Activated CD8-positive, alpha-beta T cell treated with anti-CD3 and anti-CD28 coated beads for 36 hours (primary cell): ENCODE results near the gene TOMM5. TPM values are rescaled to one million over a fixed set of nuclear protein-coding genes. Genes with fewer than 3 reads are reported as not detected.

Experiments
- ATAC-seq: fragments of 200-7000 bp; cut with Tn5 transposase; one replicate; pipeline ENCODE4 v1.10.0; 2021; ENCODE audit warnings: mild to moderate bottlenecking, moderate library complexity
- CTCF ChIA-PET: fragments of 350-600 bp; sonication (Branson Sonifier 250); formaldehyde crosslinking; loops from one replicate; lab custom pipeline; 2021; ENCODE audit warnings: antibody characterized with exemption; lab: Charles Lee
- POLR2A ChIA-PET: fragments of 350-600 bp; sonication (Branson Sonifier 250); formaldehyde crosslinking; loops from one replicate; lab custom pipeline; 2021; ENCODE audit warnings: antibody characterized with exemption; lab: Charles Lee
- DNase-seq: peaks from one replicate; pipeline ENCODE4 v3.0.0-alpha.2; 2020
- H3K27ac Mint-ChIP-seq: one replicate; pipeline ENCODE4 v1.8.0; 2021; ENCODE audit warnings: mild to moderate bottlenecking, mixed read lengths
- H3K27me3 Mint-ChIP-seq: one replicate; pipeline ENCODE4 v1.8.0; 2021; ENCODE audit warnings: mixed read lengths
- H3K36me3 Mint-ChIP-seq: one replicate; pipeline ENCODE4 v1.8.0; 2021; ENCODE audit warnings: low read depth, mixed read lengths
- H3K4me1 Mint-ChIP-seq: one replicate; pipeline ENCODE4 v1.8.0; 2021; ENCODE audit warnings: low read depth, mixed read lengths
- H3K4me3 Mint-ChIP-seq: one replicate; pipeline ENCODE4 v1.8.0; 2021; ENCODE audit warnings: mild to moderate bottlenecking, moderate library complexity, mixed read lengths
- H3K9me3 Mint-ChIP-seq: one replicate; pipeline ENCODE4 v1.8.0; 2021; ENCODE audit warnings: mixed read lengths
- intact Hi-C: fragments of 100-400 bp; cut with micrococcal nuclease; formaldehyde crosslinking; loops from one replicate; pipeline ENCODE4 v1.10.0; 2022
- total RNA-seq, 2 experiments: library from RNA; stranded (reverse); gene quantifications; one replicate each; pipeline ENCODE4 v1.2.3, GENCODE V29; 2021
- TF ChIP-seq, protein P1 (sequence below): fragments of 200-600 bp; IDR thresholded peaks from one replicate; pipeline ENCODE4 v1.8.0; 2022; ENCODE audit warnings: antibody characterized with exemption, mild to moderate bottlenecking

TOMM5 gene
- total RNA-seq, 2 experiments from 2014 or later = 156 to 168 TPM

DNA sequence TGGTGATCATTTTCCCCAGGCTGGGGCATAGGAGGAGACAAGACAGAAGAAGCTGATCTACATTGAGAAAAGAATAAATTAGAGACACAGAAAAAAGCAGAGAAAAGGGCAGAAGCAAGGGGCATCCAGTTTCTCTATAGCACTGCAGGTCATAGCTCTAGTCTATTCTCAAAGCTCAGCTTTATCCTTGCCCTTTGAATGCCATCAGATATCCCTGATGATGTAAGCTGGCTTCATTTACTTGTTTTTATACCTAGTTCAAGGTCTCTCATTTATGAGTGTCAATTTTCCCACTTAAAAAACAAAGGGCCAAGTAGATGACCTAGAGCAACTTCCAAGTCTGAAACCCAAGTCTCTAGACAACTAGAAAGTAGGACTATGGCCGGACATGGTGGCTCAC, 48.9 kb downstream of the TOMM5 start:
- POLR2A ChIA-PET = no interaction called here
- Mint-ChIP-seq H3K4me3 (no peak overlapping the region), H3K27ac (no peak overlapping the region), H3K9me3 (no peaks in the 10 kb centered on the region), H3K36me3 (peaks cover 6% of the 10 kb centered on the region), H3K4me1 (no peaks in the 10 kb centered on the region), H3K27me3 (no peaks in the 10 kb centered on the region)
- DNase-seq (no peak), ATAC-seq (no peak)
- TF ChIP-seq, protein P1, sequence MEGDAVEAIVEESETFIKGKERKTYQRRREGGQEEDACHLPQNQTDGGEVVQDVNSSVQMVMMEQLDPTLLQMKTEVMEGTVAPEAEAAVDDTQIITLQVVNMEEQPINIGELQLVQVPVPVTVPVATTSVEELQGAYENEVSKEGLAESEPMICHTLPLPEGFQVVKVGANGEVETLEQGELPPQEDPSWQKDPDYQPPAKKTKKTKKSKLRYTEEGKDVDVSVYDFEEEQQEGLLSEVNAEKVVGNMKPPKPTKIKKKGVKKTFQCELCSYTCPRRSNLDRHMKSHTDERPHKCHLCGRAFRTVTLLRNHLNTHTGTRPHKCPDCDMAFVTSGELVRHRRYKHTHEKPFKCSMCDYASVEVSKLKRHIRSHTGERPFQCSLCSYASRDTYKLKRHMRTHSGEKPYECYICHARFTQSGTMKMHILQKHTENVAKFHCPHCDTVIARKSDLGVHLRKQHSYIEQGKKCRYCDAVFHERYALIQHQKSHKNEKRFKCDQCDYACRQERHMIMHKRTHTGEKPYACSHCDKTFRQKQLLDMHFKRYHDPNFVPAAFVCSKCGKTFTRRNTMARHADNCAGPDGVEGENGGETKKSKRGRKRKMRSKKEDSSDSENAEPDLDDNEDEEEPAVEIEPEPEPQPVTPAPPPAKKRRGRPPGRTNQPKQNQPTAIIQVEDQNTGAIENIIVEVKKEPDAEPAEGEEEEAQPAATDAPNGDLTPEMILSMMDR = no peak
- CTCF ChIA-PET = interaction anchor here (1.0 kb wide), 1 partner anchor 84 kb away, joined by 3 read pairs; no protein-coding TSS in a partner anchor
- intact Hi-C loops = no loop called here

DNA sequence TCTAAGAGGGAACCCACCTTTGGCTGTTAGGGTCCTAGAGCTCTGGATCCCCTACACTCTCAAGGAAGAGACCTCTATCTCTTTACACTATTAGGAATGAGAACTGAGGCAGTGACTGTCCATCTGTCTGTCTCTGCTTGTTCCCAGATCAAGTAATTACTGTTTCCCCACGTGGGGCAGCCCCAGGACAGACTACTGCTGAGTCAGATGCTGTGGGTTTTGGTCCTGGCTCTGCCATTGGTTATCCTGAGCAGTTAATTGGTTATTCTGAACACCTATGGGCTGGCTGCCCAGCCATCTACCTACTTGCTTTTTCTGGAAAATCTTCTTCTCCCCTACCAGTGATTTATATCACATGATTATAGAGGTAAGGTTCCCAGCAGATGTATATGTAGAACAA, 49.5 kb downstream of the TOMM5 start:
- ATAC-seq (no peak), DNase-seq (no peak)
- Mint-ChIP-seq H3K9me3 (no peaks in the 10 kb centered on the region), H3K27ac (no peak overlapping the region), H3K36me3 (peaks cover 9% of the 10 kb centered on the region), H3K4me1 (no peaks in the 10 kb centered on the region), H3K4me3 (no peak overlapping the region), H3K27me3 (no peaks in the 10 kb centered on the region)
- TF ChIP-seq, protein P1 = no peak
- CTCF ChIA-PET = interaction anchor here (1.0 kb wide), 1 partner anchor 84 kb away, joined by 3 read pairs; no protein-coding TSS in a partner anchor
- intact Hi-C loops = no loop called here
- POLR2A ChIA-PET = no interaction called here

GRCh38 chr9:37542488-37542887, 49.9 kb downstream of the TOMM5 start:
- Mint-ChIP-seq H3K27ac (no peak overlapping the region), H3K27me3 (no peaks in the 10 kb centered on the region), H3K4me1 (no peaks in the 10 kb centered on the region), H3K36me3 (peaks cover 9% of the 10 kb centered on the region), H3K4me3 (no peak overlapping the region), H3K9me3 (no peaks in the 10 kb centered on the region)
- ChIA-PET CTCF (interaction anchor here (1.0 kb wide), 1 partner anchor 85 kb away, joined by 3 read pairs; no protein-coding TSS in a partner anchor), POLR2A (no interaction called here)
- intact Hi-C loops = no loop called here
- ATAC-seq (no peak), DNase-seq (no peak)
- TF ChIP-seq, protein P1 = no peak

GRCh38 chr9:37541465-37541864, 50.9 kb downstream of the TOMM5 start:
- peaks cover 9% of the 10 kb centered on the region for H3K36me3 Mint-ChIP-seq
- TF ChIP-seq, protein P1 = no peak
- intact Hi-C loops = no loop called here
- H3K4me3 Mint-ChIP-seq = no peak overlapping the region
- CTCF ChIA-PET = no interaction called here
- no peaks in the 10 kb centered on the region for H3K4me1 Mint-ChIP-seq
- POLR2A ChIA-PET = no interaction called here
- no peaks in the 10 kb centered on the region for H3K27me3 Mint-ChIP-seq
- no peak overlapping the region for H3K27ac Mint-ChIP-seq
- H3K9me3 Mint-ChIP-seq = no peaks in the 10 kb centered on the region
- DNase-seq = no peak
- no peak for ATAC-seq

- H3K27ac Mint-ChIP-seq = no peak overlapping the region
- intact Hi-C loops = no loop called here
- H3K4me1 Mint-ChIP-seq = no peaks in the 10 kb centered on the region
- POLR2A ChIA-PET = no interaction called here
- no peak overlapping the region for H3K4me3 Mint-ChIP-seq
- peaks cover 9% of the 10 kb centered on the region for H3K36me3 Mint-ChIP-seq
- TF ChIP-seq, protein P1 = no peak
- no peaks in the 10 kb centered on the region for H3K9me3 Mint-ChIP-seq
- CTCF ChIA-PET = no interaction called here
- DNase-seq = no peak
- no peaks in the 10 kb centered on the region for H3K27me3 Mint-ChIP-seq
- no peak for ATAC-seq
These were observed 51.8 kb downstream of the TOMM5 start for GRCh38 chr9:37540634-37541033.
